LNCaP clone FGC (cell line): ENCODE results near the gene TLCD3B.

Source experiments
- DNase-seq: peaks from one replicate; pipeline ENCODE4 v3.0.0-alpha.2; 2011; ENCODE audit warnings: low read depth
- H3K4me3 ChIP-seq: 2 replicates; pipeline ENCODE4 v1.5.1; 2011; ENCODE audit warnings: mild to moderate bottlenecking, low read depth, low read length, control low read depth
- CTCF ChIP-seq: IDR thresholded peaks from 2 replicates; pipeline ENCODE4 v1.5.1; 2012; ENCODE audit warnings: mild to moderate bottlenecking; ENCODE audit not compliant: control insufficient read depth, insufficient read depth; ENCODE audit errors: extremely low read depth

The TLCD3B gene

GRCh38 chr16:29994600-29995323 is 36.3 kb downstream of the TLCD3B start:
- peak overlapping the region; percentile 98 for H3K4me3 ChIP-seq
- no peak for DNase-seq
- no peak for TF ChIP-seq CTCF

- no peak for DNase-seq
- no peak for TF ChIP-seq CTCF
- peak overlapping the region; percentile 98 for H3K4me3 ChIP-seq
These were observed 37.0 kb downstream of the TLCD3B start for GRCh38 chr16:29993903-29994599.

GRCh38 chr16:29993191-29993902 is 37.7 kb downstream of the TLCD3B start:
- no peak for DNase-seq
- H3K4me3 ChIP-seq = no peak overlapping the region
- no peak for TF ChIP-seq CTCF

- no peak overlapping the region for H3K4me3 ChIP-seq
- TF ChIP-seq CTCF = no peak
- DNase-seq = peak; percentile 50
These were observed 38.6 kb downstream of the TLCD3B start for GRCh38 chr16:29992344-29992967.

- TF ChIP-seq CTCF = no peak
- H3K4me3 ChIP-seq = no peak overlapping the region
- DNase-seq = no peak
These were observed 39.5 kb downstream of the TLCD3B start for GRCh38 chr16:29991571-29991904.

- no peak overlapping the region for H3K4me3 ChIP-seq
- DNase-seq = no peak
- no peak for TF ChIP-seq CTCF
These were observed 40.0 kb downstream of the TLCD3B start for GRCh38 chr16:29990883-29991570.
